Activated CD4-positive, CD25-positive, alpha-beta regulatory T cell treated with anti-CD3 and anti-CD28 coated beads, Interleukin-2, amount 50 U/mL, for 24 hours (primary cell): ENCODE data around the gene STOX2.
"Not testable (repeated sequence)": the region's sequence is repeated elsewhere in the genome, so short reads cannot be mapped to it uniquely, and the experiment has no call there.

Experiments used
- ATAC-seq, 2 donors: fragments of 150-1000 bp; cut with Tn5 transposase; one replicate each; pipeline ENCODE4 v1.10.0; 2021; ENCODE audit warnings: mild to moderate bottlenecking in 1 of 2, moderate library complexity in 1 of 2

Gene STOX2

DNA sequence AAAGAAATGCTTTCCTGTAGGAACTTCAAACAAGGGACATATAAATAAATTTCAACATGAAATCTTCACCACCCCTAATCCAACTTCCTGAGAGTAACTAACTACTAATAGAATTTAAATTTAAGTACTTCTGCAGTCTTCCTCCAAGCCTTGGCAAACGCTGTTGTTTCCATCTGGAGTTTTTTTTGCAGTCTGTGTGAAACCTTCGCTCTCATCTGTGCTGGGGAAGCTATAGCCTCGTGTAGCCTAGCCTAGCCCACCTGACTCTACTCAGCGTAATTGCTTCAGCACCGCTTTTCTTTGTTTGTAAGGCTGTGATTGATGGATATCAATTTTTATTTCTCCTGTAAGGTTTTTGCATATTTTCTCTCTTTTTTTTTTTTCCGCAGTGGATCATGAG lies 30.9 kb downstream of the STOX2 start:
- no peak for ATAC-seq

DNA sequence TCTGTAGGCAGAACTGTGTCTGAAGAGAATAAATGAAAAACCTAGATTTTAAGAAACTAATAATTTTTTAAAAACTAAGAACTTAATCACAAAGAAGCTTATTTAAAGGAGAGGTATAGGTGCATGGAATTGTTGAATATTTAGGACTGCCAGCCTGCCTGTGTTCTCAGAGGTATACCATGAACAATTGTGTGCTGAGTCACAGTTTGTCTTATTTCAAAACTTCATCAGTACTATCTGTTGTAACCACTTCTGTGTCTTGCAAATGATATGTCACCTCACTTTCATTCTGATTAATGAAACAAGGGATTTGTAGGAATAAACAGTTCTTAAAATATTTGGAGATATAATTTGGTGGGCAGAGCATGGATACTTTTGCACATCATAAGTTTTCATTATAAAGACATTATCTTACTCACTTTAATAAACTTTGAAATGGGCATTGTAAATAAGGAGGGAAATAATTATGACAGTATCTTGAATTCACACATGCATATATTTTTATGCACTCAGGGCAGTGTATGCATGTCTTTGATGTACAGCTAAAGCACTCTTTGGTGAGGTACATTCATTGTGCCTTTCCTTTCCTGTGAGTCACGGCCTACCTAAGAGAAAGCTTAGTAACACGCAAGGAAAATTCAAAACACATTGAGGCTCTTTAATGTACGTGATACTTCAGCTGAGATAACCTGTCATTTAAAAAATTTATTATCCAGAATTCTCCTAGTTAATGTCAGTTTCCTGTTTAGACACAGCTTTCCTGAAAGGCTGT lies 31.7 kb downstream of the STOX2 start:
- ATAC-seq = no peak

DNA sequence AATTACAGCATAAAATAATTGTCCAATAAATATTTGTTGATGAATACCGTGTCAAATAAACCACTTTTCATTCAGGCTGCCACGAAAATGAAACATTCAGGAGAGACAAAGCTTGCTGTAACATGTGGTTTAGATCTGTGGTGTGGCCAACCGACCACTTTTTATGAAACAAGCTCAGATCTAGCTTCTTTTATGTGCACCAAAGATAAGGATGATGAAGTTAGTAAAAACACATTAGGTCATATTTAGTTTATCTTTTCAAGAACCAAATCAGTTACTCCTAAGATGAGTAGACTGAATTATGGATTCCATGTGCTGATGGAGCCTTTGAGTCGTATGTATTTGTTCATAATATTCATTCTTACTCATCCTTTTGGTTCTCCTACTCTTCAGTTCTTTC lies 35.8 kb downstream of the STOX2 start:
- no peak for ATAC-seq

DNA sequence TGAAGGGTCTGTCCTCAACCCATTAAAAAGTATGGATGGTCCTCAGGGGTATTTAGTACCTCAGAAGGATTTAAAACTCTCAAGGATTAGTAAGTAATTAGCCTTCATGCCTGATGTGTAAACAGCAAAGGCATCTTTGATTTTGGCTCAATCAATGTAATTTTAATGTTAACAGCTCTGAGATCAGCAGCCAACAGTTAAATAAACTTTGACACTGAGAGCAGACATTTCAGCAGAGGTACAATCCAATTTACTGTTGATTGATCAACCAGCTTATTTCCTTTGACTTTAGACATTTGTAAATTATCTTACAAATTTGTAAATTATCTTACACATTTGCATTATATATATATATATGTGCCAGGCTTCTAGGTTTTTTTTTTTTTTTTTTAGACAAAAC lies 36.9 kb downstream of the STOX2 start:
- no peak for ATAC-seq

DNA sequence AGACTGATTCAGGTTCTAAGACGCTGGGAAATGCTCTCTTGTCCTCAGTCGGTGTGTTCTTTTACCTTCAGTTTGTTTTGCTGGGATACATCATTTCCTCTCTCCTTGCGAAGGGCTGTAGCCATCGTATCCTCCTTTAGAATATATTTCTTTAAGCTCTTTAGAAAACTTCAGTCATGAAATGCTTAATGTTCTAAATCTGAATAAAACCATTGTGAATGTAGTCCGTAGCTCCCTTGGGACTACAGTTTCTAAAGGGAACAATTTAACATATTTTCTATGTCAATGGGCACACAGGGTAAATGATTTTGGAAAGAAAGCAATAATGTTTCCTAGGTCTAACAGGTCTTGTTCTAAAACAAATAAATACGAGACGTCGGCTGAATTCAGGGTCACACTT lies 40.6 kb downstream of the STOX2 start:
- ATAC-seq = no peak

DNA sequence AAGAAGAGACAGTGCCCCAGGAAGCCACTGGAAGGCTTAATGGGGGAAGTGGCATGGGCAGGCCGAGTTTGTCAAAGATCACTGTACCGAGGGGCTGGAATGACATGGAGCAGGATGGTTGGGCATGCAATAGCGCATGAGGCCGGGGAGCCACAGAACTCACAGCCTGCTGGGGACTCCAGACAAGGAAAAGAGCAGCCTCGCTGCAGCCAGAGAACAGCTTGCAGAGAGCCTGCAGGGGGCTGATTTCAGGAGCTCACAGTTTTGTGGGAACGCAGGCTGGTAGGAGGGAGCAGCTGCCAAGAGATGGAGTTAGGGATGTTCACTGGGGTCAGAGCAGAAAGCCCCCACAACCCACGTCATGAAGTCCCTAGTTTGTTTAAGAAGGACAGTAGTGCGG lies 45.4 kb downstream of the STOX2 start:
- no peak for ATAC-seq

DNA sequence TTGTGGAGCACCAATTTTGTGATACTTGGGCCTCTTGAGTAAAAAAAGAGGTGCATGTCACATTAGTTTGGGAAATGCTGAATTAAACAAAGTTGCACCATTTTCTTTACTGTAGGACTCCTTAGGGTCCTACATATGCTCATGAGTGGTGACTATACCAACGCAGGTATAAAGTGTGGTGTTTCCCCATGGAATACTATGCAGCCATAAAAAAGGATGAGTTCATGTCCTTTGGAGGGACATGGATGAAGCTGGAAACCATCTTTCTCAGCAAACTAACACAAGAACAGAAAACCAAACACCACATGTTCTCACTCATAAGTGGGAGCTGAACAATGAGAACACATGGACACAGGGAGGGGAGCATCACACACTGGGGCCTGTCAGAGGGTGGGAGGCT lies 47.5 kb downstream of the STOX2 start:
- not testable (repeated sequence) for ATAC-seq

DNA sequence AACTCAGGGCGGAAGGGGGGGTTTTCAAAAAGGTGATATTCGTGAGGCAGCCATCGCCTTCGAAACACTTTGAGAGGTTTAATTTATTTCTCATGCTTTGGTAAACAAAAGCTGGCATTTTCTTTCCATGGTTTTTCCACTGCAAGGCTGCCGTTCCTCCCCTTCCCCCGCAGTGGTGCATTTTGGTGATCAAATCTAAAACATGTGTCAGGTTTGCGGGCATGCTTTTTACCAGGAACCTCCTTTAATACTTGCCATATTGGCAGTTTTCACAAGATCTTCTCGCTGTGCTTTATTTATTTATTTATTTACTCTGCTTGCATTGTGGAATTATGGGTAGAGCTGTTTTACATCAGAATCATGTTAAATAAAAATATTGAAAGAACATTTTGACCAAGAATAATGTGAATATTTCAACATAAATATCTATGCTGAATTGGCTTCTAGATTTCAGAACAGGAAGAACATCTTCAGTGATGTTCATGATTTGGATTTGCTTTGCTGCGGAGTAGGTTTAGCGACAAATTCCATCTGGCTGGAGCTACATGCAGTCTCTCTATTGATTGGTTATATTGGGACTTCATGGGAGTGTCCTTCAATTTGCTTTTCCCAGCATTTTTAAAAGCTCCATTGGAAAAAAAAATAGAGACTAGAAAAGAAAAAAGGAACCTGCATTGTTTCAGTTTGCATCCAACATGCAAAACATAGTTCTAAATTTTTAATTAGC lies 54.4 kb downstream of the STOX2 start:
- ATAC-seq = no peak

DNA sequence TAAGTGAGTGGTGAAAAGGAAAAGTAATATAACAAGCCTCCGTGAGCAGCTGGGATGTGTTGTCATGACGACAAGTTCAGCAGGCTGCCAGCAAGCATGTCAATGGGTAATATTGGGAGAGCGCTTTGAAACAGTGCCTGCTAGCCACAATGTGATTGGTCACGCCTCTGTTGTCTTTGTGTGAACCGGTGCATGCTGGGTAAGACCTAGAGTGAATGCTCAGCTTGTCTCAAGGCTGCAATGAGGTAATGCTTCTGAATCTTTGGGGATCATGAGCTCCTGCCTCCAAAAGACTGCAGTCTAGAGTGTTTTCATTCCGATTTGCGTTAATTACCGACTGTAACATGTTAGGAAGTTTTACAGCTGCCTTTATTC lies 54.9 kb downstream of the STOX2 start:
- ATAC-seq = no peak

DNA sequence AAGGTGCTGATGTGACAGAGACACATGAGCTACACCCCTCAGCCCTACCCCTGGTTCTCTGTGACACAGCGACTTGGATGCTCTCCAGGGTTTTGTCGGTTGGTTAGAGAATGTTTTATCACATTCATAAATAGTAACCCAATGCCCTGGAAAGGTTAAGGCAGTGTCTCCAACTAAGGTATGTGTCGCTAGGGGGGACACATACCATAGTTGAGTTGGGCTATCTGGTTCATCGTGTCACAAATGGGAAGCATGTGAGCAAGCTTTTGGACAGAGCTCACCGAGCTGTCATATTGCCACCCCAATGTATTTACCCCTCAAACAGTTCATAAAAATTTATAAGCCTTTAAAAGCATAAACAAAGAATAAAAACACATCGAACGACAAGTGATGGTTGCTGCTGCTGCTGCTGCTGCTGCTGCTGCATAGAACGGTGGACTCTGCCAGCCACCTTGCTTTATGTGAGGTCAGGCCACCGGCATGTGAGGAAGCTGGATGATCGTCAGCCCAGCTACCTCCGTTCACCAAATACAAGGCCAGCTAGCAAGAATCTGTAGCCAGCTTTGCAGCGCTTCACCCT lies 55.9 kb downstream of the STOX2 start:
- no peak for ATAC-seq

DNA sequence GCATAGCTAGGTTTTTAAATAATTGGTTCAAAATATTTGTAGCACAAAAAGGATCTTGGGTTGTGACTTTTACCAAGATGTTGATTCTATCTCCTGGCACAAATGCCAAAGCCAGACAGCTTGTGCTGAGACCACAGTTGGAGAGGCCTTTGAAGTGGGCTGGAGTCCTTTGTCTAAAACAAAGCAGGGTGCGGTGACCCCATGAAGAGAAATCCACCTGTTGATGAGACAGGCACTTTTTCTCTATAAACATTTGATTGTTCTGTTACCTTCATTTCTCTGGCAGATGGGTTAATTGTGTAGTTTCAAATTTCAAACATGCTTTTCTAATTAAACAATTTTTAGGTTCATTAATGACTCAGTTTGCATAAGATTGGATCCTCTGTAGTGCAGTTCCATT lies 56.7 kb downstream of the STOX2 start:
- ATAC-seq = no peak

DNA sequence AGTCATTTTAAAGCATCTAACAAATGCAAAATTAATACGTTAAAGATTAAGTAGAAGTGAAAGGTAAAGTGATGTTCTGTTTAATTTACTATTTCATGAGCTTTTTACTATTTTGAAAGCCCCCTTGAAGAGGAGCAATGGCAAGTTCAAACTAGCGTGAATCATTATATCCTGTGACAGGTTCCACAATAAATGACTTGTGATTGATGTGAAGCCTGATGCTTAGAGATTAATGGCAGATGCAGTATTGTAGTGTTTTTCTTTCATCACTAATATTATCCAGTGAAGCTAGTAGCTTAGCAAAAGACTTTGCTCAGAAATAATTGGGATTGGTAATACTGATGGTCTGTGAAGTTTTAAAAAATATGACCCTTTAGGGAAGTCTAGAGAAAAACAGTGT lies 57.3 kb downstream of the STOX2 start:
- ATAC-seq = no peak

DNA sequence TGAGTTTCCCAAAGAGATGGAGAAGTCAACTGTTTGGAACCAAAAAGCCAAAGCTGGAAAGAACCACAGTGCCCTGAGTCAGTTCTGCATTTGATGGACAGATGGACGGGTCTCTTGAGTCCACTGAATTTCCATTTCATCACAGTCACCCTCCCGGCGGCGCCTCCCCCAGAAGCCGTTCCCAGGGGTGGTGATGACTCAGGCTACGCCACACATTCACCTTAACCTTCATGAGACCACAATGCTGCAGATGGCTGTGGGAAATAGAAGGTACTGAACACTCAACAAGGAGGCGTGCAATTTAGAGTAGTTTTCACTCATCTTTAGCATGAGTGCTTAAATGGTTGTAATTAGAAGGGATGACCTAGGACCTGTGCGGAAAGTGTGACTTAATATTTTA lies 61.3 kb downstream of the STOX2 start:
- no peak for ATAC-seq

DNA sequence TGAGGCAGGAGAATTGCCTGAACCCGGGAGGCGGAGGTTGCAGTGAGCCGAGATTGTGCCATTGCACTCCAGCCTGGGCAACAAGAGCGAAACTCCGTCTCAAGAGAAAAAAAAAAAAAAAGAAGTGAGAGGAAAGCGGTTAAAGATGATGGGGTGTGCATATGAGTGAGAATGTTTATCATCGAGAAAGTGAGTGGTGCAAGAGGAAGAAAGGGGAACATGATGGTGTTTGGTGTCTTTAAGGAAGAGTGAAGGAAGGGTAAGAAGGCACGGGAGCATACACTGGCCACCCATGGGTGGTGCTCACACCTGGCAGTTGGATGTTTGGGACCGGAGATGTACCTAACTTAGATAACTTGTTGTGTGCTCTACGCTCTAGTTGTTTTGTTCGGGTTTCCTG lies 62.2 kb downstream of the STOX2 start:
- no peak for ATAC-seq

DNA sequence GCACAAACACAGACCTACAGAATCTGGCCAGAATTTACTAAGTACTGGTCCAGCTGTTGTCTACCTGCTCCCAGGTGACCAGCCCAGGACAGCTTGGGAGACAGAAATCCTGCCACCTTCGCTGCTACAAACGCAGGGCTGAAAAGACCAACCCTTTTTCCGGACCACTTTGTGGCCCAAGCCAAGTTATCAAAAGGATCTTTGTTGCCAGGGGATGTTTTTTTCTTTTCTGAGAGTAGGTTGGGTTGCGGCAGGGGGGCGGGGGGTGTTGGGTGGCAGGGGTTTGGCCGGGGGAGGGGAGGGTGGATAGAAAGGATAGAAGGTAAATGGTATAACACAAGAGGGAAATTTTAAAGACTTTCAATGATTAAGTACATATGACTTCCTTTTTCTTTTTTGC lies 63.4 kb downstream of the STOX2 start:
- no peak for ATAC-seq

DNA sequence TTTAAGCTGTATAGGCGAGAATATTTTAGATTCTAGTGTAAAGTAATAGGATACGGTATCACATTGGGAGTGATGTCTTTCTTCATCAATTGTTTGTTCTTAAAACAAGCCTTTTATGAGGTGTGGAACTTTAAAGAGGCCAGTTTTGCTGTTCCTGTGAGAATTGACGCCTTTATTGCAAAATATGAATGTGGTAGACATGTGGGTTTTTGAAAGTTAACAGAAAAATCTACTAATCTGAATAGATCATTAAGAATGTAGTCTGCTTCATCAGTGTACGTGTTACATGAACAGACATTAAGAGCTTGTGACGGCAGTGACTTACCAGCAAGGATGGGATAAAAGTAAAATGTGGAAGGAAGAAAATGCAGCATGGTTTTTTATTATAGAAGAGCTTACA lies 63.8 kb downstream of the STOX2 start:
- ATAC-seq = no peak

DNA sequence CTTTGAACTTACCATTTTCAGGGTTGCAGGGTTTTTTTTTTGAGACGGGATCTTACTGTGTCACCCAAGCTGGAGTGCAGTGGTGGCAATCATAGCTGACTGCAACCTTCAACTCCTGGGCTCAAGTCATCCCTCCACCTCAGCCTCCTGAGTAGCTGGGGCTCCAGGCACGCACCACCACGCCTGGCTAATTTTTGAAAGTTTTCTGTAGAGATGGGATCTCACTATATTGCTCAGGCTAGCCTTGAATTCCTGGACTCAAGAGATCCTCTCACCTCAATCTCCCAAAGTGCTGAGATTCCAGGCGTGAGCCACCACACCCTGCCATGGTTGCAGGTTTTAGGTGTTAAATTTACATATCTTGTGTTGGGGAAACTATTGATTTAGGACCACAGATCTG lies 64.5 kb downstream of the STOX2 start:
- ATAC-seq = no peak

DNA sequence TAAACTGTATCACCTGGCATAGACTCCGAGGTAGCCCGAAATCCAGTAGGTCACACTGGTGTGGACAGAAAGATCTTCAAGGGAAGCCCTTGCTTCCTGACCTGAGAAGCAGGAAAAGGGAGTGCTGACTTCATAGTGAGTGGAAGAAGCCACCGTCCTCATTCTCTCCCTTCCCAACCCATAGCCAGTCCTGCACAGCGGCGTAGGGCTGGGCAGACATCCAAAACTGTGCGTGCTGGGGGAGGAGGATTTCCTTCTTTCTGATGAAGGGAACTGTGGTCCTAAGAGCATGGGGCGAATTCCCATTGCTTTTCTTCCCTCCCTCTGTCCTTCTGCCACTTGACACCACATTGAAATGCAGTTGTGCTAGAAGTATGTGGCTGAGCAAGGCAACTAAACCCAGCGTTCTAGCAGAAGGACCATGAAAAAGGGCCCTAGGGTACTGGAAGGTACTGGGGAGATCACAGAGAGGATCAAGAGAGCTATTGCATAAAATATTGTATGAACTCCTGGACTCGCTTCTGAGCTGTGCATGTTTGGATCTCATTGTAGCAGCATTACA lies 66.9 kb downstream of the STOX2 start:
- ATAC-seq = no peak

DNA sequence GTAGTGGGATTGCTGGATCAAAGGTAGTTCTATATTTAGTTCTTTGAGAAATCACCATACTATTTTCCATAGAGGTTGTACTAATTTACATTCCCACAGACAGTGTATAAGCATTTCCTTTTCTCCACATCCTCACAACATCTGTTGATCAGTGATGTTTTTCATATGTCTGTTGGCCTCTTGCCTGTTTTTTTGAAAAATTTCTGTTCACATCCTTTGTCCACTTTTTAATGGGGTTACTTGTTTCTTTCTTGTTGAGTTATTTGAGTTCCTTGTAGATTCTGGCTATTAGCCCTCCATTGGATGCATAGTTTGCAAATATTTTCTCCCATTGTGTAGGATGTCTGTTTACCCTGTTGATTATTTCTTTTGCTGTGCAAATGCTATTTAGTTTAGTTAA lies 72.6 kb downstream of the STOX2 start:
- ATAC-seq = no peak

DNA sequence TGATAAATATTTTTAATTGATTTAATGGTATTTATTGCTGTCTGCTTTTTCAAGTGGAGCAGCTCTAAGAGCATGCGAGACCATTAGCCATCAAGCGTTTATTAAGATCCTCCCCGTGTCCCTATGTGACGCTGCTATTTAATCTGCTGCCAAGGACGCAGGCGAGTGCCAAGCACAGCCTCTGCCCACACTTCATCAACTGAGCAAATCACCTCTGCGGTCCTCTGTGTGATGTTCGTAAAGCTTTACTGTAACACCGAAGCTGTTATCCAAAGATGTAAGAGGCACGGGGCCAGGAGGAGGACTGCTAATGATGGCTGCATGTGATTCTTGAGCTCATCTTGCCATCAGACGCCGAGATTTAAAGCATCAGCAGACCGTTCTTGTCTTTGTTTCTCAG lies 79.5 kb downstream of the STOX2 start:
- no peak for ATAC-seq

DNA sequence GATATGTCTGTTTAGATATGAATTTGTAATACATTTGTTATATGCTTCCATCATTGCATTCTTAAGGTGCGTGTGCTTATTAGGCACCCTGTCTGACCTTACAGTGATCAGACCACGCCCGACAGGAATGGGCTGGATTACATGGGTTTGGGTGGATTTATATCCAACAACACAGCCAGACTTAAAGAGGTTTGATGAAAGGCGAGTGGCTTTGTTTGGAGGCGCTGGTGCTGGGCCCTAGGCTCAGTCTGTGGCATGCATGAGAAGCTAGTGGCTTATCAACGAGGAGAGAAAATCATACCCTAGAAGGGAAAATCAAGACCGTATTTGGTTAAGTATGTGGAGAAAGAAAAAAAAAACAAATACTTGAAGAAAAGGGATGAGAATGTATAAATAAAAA lies 80.7 kb downstream of the STOX2 start:
- no peak for ATAC-seq

DNA sequence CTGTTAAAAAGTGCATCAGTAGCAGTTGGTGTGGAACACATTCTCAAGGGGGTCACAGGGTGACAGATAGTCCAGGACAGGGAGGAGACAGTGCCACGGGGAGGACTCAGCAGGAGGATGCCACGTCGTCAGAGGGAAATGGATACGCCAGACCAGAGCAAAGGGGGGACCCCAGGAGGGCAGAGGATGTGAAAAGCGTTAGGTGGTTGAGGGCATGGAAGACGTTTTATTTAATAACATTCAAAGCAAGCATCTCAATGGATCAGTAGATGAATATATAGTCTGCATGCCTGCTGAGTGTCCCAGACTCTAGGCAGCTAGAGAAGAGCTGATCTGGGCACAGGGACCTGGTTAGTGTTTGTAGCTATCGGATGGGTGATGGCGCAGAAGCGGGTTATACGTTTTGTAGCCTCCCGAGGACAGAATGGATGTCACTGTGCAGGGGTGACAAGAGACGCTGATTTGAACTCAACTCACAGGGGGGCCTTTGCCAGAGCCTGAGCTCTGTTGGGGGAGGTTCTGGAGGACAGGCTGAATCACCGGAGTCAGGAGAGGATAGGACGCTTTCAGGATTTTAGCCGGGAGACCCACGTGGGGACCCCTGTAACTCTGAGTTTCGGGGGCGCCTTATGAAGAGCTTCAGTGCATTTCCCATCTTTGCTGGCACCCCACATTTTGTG lies 81.3 kb downstream of the STOX2 start:
- no peak for ATAC-seq
